MM.1S (cell line): Measurements from ENCODE around the gene FKBP2.

Experiments used
- CTCF ChIP-seq: fragments of 300-600 bp; sonication (generic); IDR thresholded peaks from 2 replicates; pipeline ENCODE4 v1.5.1; 2016; ENCODE audit warnings: antibody characterized with exemption, low read length, mixed read lengths
- EZH2 ChIP-seq: fragments of 300-600 bp; sonication (generic); optimal IDR thresholded peaks from 2 replicates; pipeline ENCODE3; 2017; ENCODE audit warnings: low read depth, mild to moderate bottlenecking, antibody characterized with exemption, low read length, mixed read lengths

GRCh38 chr11:64226507-64227051, 14.3 kb upstream of the FKBP2 start:
- TF ChIP-seq EZH2: no peak
- TF ChIP-seq CTCF: no peak
